H9 (cell line): ENCODE measurements around the gene CDCP2. TPM values are rescaled to one million over a fixed set of nuclear protein-coding genes. Genes with fewer than 3 reads are reported as not detected.

Experiments used
- DNase-seq: peaks from one replicate; pipeline ENCODE4 v3.0.0-alpha.2; 2017
- H2AFZ ChIP-seq: one replicate; pipeline ENCODE4 v1.6.1; 2013; ENCODE audit warnings: mild to moderate bottlenecking, low read length, control low read depth, moderate library complexity
- H2AK5ac ChIP-seq: 2 replicates; pipeline ENCODE4 v1.6.1; 2013; ENCODE audit warnings: low read length, control low read depth, mixed read lengths; ENCODE audit not compliant: insufficient read length
- H2BK120ac ChIP-seq: one replicate; pipeline ENCODE4 v1.6.1; 2013; ENCODE audit warnings: low read depth, mild to moderate bottlenecking, low read length, control low read depth, inconsistent platforms; ENCODE audit not compliant: poor library complexity, severe bottlenecking
- H2BK12ac ChIP-seq: 2 replicates; pipeline ENCODE4 v1.6.1; 2013; ENCODE audit warnings: low read length, control low read depth, mixed read lengths, low read depth; ENCODE audit not compliant: insufficient read length
- H2BK15ac ChIP-seq: 2 replicates; pipeline ENCODE4 v1.6.1; 2013; ENCODE audit warnings: low read depth, low read length, control low read depth
- H2BK20ac ChIP-seq: one replicate; pipeline ENCODE4 v1.6.1; 2013; ENCODE audit warnings: low read depth, mild to moderate bottlenecking, low read length, control low read depth, inconsistent platforms; ENCODE audit not compliant: poor library complexity, severe bottlenecking
- H2BK5ac ChIP-seq: 2 replicates; pipeline ENCODE4 v1.6.1; 2013; ENCODE audit warnings: low read length, control low read depth, mixed read lengths; ENCODE audit not compliant: insufficient read length
- H3K14ac ChIP-seq: 2 replicates; pipeline ENCODE4 v1.6.1; 2013; ENCODE audit warnings: low read length, control low read depth; ENCODE audit not compliant: insufficient read depth
- H3K18ac ChIP-seq: 2 replicates; pipeline ENCODE4 v1.6.1; 2013; ENCODE audit warnings: low read depth, mild to moderate bottlenecking, mixed read lengths, low read length, control low read depth; ENCODE audit not compliant: insufficient read length
- H3K23ac ChIP-seq: 2 replicates; pipeline ENCODE4 v1.6.1; 2013; ENCODE audit warnings: low read length, control low read depth, mixed read lengths, low read depth; ENCODE audit not compliant: insufficient read length
- H3K23me2 ChIP-seq: 2 replicates; pipeline ENCODE4 v1.6.1; 2013; ENCODE audit warnings: low read depth, mild to moderate bottlenecking, mixed read lengths, low read length, control low read depth; ENCODE audit not compliant: insufficient read length, poor library complexity, severe bottlenecking
- H3K27ac ChIP-seq: 2 replicates; pipeline ENCODE4 v1.5.1; 2013; ENCODE audit warnings: low read length, control low read depth, mixed read lengths, low read depth; ENCODE audit not compliant: insufficient read length
- H3K27me3 ChIP-seq: 2 replicates; pipeline ENCODE4 v1.6.1; 2013; ENCODE audit warnings: low read length, control low read depth, inconsistent platforms; ENCODE audit not compliant: insufficient read depth
- H3K4ac ChIP-seq: 2 replicates; pipeline ENCODE4 v1.6.1; 2013; ENCODE audit warnings: low read depth, mild to moderate bottlenecking, control low read depth, inconsistent platforms, low read length, moderate library complexity
- H3K4me1 ChIP-seq: 2 replicates; pipeline ENCODE4 v1.6.1; 2013; ENCODE audit warnings: low read length, control low read depth, inconsistent platforms; ENCODE audit not compliant: insufficient read depth
- H3K4me2 ChIP-seq: 2 replicates; pipeline ENCODE4 v1.6.1; 2013; ENCODE audit warnings: low read length, control low read depth, mixed read lengths; ENCODE audit not compliant: insufficient read length, insufficient read depth
- H3K56ac ChIP-seq: 2 replicates; pipeline ENCODE4 v1.6.1; 2013; ENCODE audit warnings: low read depth, mild to moderate bottlenecking, mixed read lengths, low read length, control low read depth; ENCODE audit not compliant: insufficient read length
- H3K79me1 ChIP-seq: 2 replicates; pipeline ENCODE4 v1.6.1; 2013; ENCODE audit warnings: low read depth, mild to moderate bottlenecking, moderate library complexity, low read length, control low read depth, inconsistent platforms; ENCODE audit not compliant: insufficient read depth, poor library complexity, severe bottlenecking
- H3K79me2 ChIP-seq: 2 replicates; pipeline ENCODE4 v1.6.1; 2013; ENCODE audit warnings: low read length, control low read depth, inconsistent platforms; ENCODE audit not compliant: insufficient read depth
- H3K9ac ChIP-seq: 2 replicates; pipeline ENCODE4 v1.6.1; 2013; ENCODE audit warnings: low read length, control low read depth, mixed read lengths; ENCODE audit not compliant: insufficient read length; ENCODE audit errors: extremely low read depth
- H3K9me3 ChIP-seq: one replicate; pipeline ENCODE4 v1.6.1; 2013; ENCODE audit warnings: low read depth, low read length, inconsistent platforms; ENCODE audit not compliant: control insufficient read depth
- H3T11ph ChIP-seq: one replicate; pipeline ENCODE4 v1.6.1; 2013; ENCODE audit warnings: mild to moderate bottlenecking, low read length, control low read depth, inconsistent platforms
- H4K20me1 ChIP-seq: one replicate; pipeline ENCODE4 v1.6.1; 2013; ENCODE audit not compliant: control insufficient read depth, insufficient read length, insufficient read depth
- H4K5ac ChIP-seq: 2 replicates; pipeline ENCODE4 v1.6.1; 2013; ENCODE audit warnings: low read depth, mild to moderate bottlenecking, mixed read lengths, low read length, control low read depth; ENCODE audit not compliant: insufficient read length
- H4K8ac ChIP-seq: replicated peaks from 2 replicates; pipeline ENCODE4 v1.6.1; 2013; ENCODE audit warnings: low read length, control low read depth, mixed read lengths, low read depth; ENCODE audit not compliant: insufficient read length
- H4K91ac ChIP-seq: 2 replicates; pipeline ENCODE4 v1.6.1; 2013; ENCODE audit warnings: low read depth, mild to moderate bottlenecking, moderate library complexity, mixed read lengths, low read length, control low read depth; ENCODE audit not compliant: insufficient read length
- H3K27ac Mint-ChIP-seq, 3 experiments: 2 replicates in 2 of 3; 3 replicates in 1 of 3; pipeline ENCODE4 v1.8.0; 2020 to 2021; ENCODE audit warnings: mixed read lengths in 3 of 3, mild to moderate bottlenecking in 1 of 3, moderate library complexity in 1 of 3
- H3K27me3 Mint-ChIP-seq: 2 replicates; pipeline ENCODE4 v1.8.0; 2021; ENCODE audit warnings: low read depth, mild to moderate bottlenecking, moderate library complexity, mixed read lengths
- H3K36me3 Mint-ChIP-seq, 3 experiments: 2 replicates in 2 of 3; 3 replicates in 1 of 3; pipeline ENCODE4 v1.8.0; 2020 to 2021; ENCODE audit warnings: low read depth in 3 of 3, mixed read lengths in 3 of 3; ENCODE audit not compliant: insufficient read depth in 1 of 3
- H3K4me1 Mint-ChIP-seq, 2 experiments: 2 replicates each; pipeline ENCODE4 v1.8.0; 2020; ENCODE audit warnings: mixed read lengths in 2 of 2
- H3K4me3 Mint-ChIP-seq, 2 experiments: 2 replicates in 1 of 2; 3 replicates in 1 of 2; pipeline ENCODE4 v1.8.0; 2020 to 2021; ENCODE audit warnings: mild to moderate bottlenecking in 2 of 2, mixed read lengths in 2 of 2, moderate library complexity in 1 of 2
- H3K9me3 Mint-ChIP-seq, 2 experiments: 2 replicates in 1 of 2; 3 replicates in 1 of 2; pipeline ENCODE4 v1.8.0; 2020; ENCODE audit warnings: mild to moderate bottlenecking in 2 of 2, mixed read lengths in 2 of 2, moderate library complexity in 1 of 2
- CTCF ChIP-seq: fragments of 200-600 bp; sonication (generic); conservative IDR thresholded peaks from 3 replicates; pipeline ENCODE4 v1.8.0; 2021; ENCODE audit warnings: antibody characterized with exemption, mild to moderate bottlenecking
- WGBS: extraction: QIAGEN DNeasy Blood & Tissue Kit; methylation state at CpG from one replicate; pipeline ENCODE4 v1.1.7; 2013; ENCODE audit warnings: missing lambda C conversion rate, low lambda C conversion rate, mixed read lengths; ENCODE audit not compliant: insufficient read length; ENCODE audit errors: extremely low coverage; 5-methylcytosine and 5-hydroxymethylcytosine counted together
- total RNA-seq: library from RNA; stranded (reverse); gene quantifications from 2 replicates; pipeline ENCODE4 v1.2.1, GENCODE V29; 2021

The CDCP2 gene
- total RNA-seq, 1 experiment from 2014 or later: not detected

GRCh38 chr1:54173681-54174080 is 20.9 kb upstream of the CDCP2 start:
- H4K5ac ChIP-seq: no peak overlapping the region
- H3K18ac ChIP-seq: no peak overlapping the region
- no peak overlapping the region for H2BK20ac ChIP-seq
- no peak overlapping the region for H3K4me2 ChIP-seq
- H3K4me3 Mint-ChIP-seq: no peak overlapping the region
- no peaks in the 10 kb centered on the region for H3K9me3 Mint-ChIP-seq
- H2AK5ac ChIP-seq: no peak overlapping the region
- no CpG with 5 or more reads among the region's 9 CpGs for WGBS
- H3K36me3 Mint-ChIP-seq: no peaks in the 10 kb centered on the region; a peak in 1 of 7 replicates
- no peak overlapping the region for H4K8ac ChIP-seq
- H3K27ac ChIP-seq: no peak overlapping the region
- peaks cover 4 to 9% of the 10 kb centered on the region in 2 experiments for H3K4me1 Mint-ChIP-seq
- peaks cover 2% of the 10 kb centered on the region; the same call in 1 of the 2 replicates for H3K27me3 Mint-ChIP-seq
- no peaks in the 10 kb centered on the region for H3K4me1 ChIP-seq
- no peaks in the 10 kb centered on the region for H3K23me2 ChIP-seq
- no peak overlapping the region for H2BK15ac ChIP-seq
- DNase-seq: no peak
- no peak overlapping the region for H3K27ac Mint-ChIP-seq
- H3K23ac ChIP-seq: no peak overlapping the region
- no peak overlapping the region for H3K14ac ChIP-seq
- no peaks in the 10 kb centered on the region for H3K27me3 ChIP-seq
- H4K20me1 ChIP-seq: no peaks in the 10 kb centered on the region
- H3K4ac ChIP-seq: no peak overlapping the region
- no peak overlapping the region for H3K56ac ChIP-seq
- H4K91ac ChIP-seq: no peak overlapping the region
- no peaks in the 10 kb centered on the region for H3K79me2 ChIP-seq
- no peak overlapping the region for H3T11ph ChIP-seq
- no peak for TF ChIP-seq CTCF
- no peak overlapping the region for H2BK12ac ChIP-seq
- no peak overlapping the region for H2AFZ ChIP-seq
- H3K9ac ChIP-seq: no peak overlapping the region
- H3K79me1 ChIP-seq: no peaks in the 10 kb centered on the region
- H2BK120ac ChIP-seq: no peak overlapping the region
- no peak overlapping the region for H2BK5ac ChIP-seq
- no peaks in the 10 kb centered on the region for H3K9me3 ChIP-seq
